Measurements from ENCODE around the gene OBSL1. TPM values are rescaled to one million over a fixed set of nuclear protein-coding genes. Genes with fewer than 3 reads are reported as not detected.

OBSL1 gene
- total and polyA plus RNA-seq, 2 donors (not counting 3 experiments of a cell fraction or from before 2014, with no cell fraction given): 16.7 to 20.7 TPM

DNA sequence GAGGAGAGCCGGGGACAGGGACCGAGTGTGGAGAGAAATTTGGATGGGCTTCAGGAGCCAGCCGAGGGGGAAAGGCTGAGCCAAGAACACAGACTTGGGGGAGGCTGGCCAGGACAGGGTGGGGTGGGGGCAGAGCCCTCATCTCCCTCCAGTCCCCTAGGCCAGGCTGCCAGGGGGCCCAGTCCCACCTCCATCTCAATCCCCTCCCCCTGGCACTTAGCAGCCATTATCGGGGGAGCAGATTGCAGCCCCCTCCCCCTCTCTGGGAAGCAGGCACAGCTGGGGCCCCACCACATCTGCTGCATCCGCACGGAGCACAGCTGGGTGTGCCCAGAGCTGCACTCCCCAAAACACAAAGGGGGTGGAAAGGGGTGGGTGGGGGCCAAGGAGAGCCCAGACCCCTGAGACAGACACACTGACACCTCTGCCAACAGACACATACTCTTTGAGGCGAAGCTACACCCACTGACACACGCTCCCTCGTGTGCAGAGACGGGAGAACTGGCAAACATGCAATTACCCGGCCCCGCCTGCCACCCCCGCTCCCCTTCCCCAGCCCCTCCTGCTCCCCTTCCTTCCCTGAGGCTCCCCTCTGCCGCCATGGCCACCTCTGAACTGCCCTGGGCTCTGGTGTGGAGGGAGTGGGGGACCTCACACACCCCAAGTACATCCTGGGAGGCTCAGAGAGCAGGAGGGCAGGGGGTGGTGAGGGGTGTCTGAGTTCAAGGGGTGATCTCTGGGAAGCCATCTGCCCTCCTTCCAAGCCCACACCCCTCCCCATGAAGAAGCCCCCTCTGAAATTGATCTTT is 62.2 kb downstream of the OBSL1 start:
- ChIA-PET POLR2A (interaction anchor here (1.0 to 1.8 kb wide), 2 partner anchors 10 to 11 kb away, joined by 9 to 20 read pairs; partner anchors contain the start of gene GMPPA), CTCF (interaction anchor here (0.7 to 5.0 kb wide), 22 partner anchors 9 to 134 kb away, joined by 3 to 151 read pairs (median 6); partner anchors contain the start of genes CHPF, DNPEP, GMPPA and STK11IP)
- DNase-seq (ENCODE audit: low read depth, low spot score): no peak
- Histone ChIP-seq H3K4me3 (replicated peaks in 1 of 3; ENCODE audit: insufficient read depth in 1 of 3, low read depth in 1 of 3, low read length in 3 of 3) (no peak overlapping the region), H2AFZ (ENCODE audit: low read depth, low read length) (no peak overlapping the region), H3K4me2 (ENCODE audit: insufficient read depth, low read length) (no peak overlapping the region), H4K20me1 (replicated peaks; ENCODE audit: control insufficient read depth, extremely low read depth, insufficient read depth, low read length) (no peaks in the 10 kb centered on the region), H3K36me3 (ENCODE audit: control insufficient read depth in 2 of 2, extremely low read depth in 1 of 2, insufficient read depth in 2 of 2, low read length in 2 of 2) (peaks cover 0 to 19% of the 10 kb centered on the region in 2 experiments), H3K79me2 (ENCODE audit: control insufficient read depth, insufficient read depth, low read length) (no peaks in the 10 kb centered on the region), H3K9ac (replicated peaks; ENCODE audit: extremely low read depth, insufficient read depth, low read length) (no peak overlapping the region), H3K27me3 (ENCODE audit: control insufficient read depth in 2 of 2, insufficient read depth in 2 of 2, low read length in 2 of 2) (peaks cover 35 to 37% of the 10 kb centered on the region in 2 experiments), H3K9me3 (replicated peaks; ENCODE audit: control insufficient read depth, insufficient read depth, low read length) (no peaks in the 10 kb centered on the region), H3K27ac (ENCODE audit: insufficient read depth, low read depth, low read length) (no peak overlapping the region), H3K4me1 (ENCODE audit: control insufficient read depth, extremely low read depth, insufficient read depth, low read length) (no peaks in the 10 kb centered on the region), H3K9me1 (replicated peaks; ENCODE audit: control insufficient read depth, extremely low read depth, insufficient read depth, low read length) (no peaks in the 10 kb centered on the region)
- no peak for FAIRE-seq
- intact Hi-C loops (cut with micrococcal nuclease): loop anchor here (1.0 to 2.0 kb wide), 3 partner anchors 11 to 14 kb away; partner anchors contain the start of gene GMPPA
- TF ChIP-seq CTCF (IDR thresholded peaks at IDR 0.05; ENCODE audit: extremely low read depth in 1 of 2, insufficient read depth in 1 of 2, low read depth in 1 of 2, low read length in 2 of 2) (no peak), JUN (IDR thresholded peaks at IDR 0.05; ENCODE audit: borderline replicate concordance, insufficient read depth, insufficient read length, low read depth) (no peak), EZH2 (IDR thresholded peaks at IDR 0.05; ENCODE audit: borderline replicate concordance, low read depth, low read length, severe bottlenecking) (no peak), GATA2 (IDR thresholded peaks at IDR 0.05; ENCODE audit: insufficient read depth, insufficient read length, low read depth, low read length) (no peak), FOS (IDR thresholded peaks at IDR 0.05; ENCODE audit: borderline replicate concordance, insufficient read depth, low read length) (no peak), MYC (IDR thresholded peaks at IDR 0.05; ENCODE audit: low read depth, low read length) (no peak), POLR2AphosphoS5 (IDR thresholded peaks at IDR 0.05; ENCODE audit: insufficient read depth, low read depth, low read length) (no peak), POLR2A (IDR thresholded peaks at IDR 0.05; ENCODE audit: low read depth, low read length) (no peak)
- TF ChIP-seq, protein P1, sequence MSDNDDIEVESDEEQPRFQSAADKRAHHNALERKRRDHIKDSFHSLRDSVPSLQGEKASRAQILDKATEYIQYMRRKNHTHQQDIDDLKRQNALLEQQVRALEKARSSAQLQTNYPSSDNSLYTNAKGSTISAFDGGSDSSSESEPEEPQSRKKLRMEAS (IDR thresholded peaks at IDR 0.05; ENCODE audit: insufficient read depth, insufficient read length): no peak
- no TSS peak for BruUV-seq (replicated peaks)
- dilution Hi-C loops (cut with MboI; ENCODE audit: extremely low pct_ligation_motif_present, low sequenced_read_pairs): no loop called here

Measured in endothelial cell of umbilical vein (primary cell).